GM12878 (cell line): ENCODE measurements around the gene LRFN2. TPM values are rescaled to one million over a fixed set of nuclear protein-coding genes. Genes with fewer than 3 reads are reported as not detected.

Experiments used
- ATAC-seq: fragments of 200-7000 bp; cut with Tn5 transposase; 3 replicates; pipeline ENCODE4 v1.9.1; 2020; ENCODE audit warnings: mild to moderate bottlenecking, moderate library complexity
- BruUV-seq: library from RNA; stranded (reverse); fragments of 400-500 nt; replicated peaks from 2 replicates; lab custom pipeline; 2021; lab: Mats Ljungman, UMichigan
- CTCF ChIA-PET: fragments of 300-600 bp; sonication (Branson Sonifier 250); formaldehyde crosslinking; extraction: SDS; loops from one replicate; lab custom pipeline; 2021; ENCODE audit warnings: inconsistent platforms; lab: Yijun Ruan, JAX
- POLR2A ChIA-PET: fragments of 350-600 bp; formaldehyde crosslinking; extraction: SDS; loops from one replicate; lab custom pipeline; 2021; ENCODE audit warnings: inconsistent platforms; lab: Charles Lee
- RAD21 ChIA-PET: fragments of 300-600 bp; sonication (Branson Sonifier 250); formaldehyde crosslinking; loops from one replicate; lab custom pipeline; 2023; ENCODE audit warnings: antibody characterized with exemption; ENCODE audit not compliant: unreplicated experiment; lab: Charles Lee
- SMC1A ChIA-PET: fragments of 300-600 bp; sonication (Branson Sonifier 250); formaldehyde crosslinking; loops from one replicate; lab custom pipeline; 2023; ENCODE audit not compliant: unreplicated experiment, uncharacterized antibody; lab: Charles Lee
- DNase-seq: peaks from one replicate; pipeline ENCODE4 v3.0.0-alpha.2; 2011; ENCODE audit warnings: low read depth, low spot score
- FAIRE-seq: peaks from 3 replicates; lab custom pipeline; 2011; peaks lifted over from hg19 to GRCh38; lab: Jason Lieb, UNC
- H2AFZ ChIP-seq: 2 replicates; pipeline ENCODE4 v1.6.0; 2011; ENCODE audit warnings: low read depth, low read length, control low read depth; ENCODE audit not compliant: control insufficient read depth
- H3K27ac ChIP-seq: 2 replicates; pipeline ENCODE4 v1.5.1; 2011; ENCODE audit warnings: control low read depth; ENCODE audit not compliant: control insufficient read depth, insufficient read depth
- H3K27me3 ChIP-seq, 2 experiments: replicated peaks in 1 of 2; 2 replicates each; pipeline versions ENCODE4 v1.6.0 to v1.6.1; 2011; ENCODE audit warnings: low read length in 1 of 2; ENCODE audit not compliant: control insufficient read depth in 2 of 2, insufficient read depth in 2 of 2
- H3K36me3 ChIP-seq, 2 experiments: 2 replicates each; pipeline ENCODE4 v1.5.1; 2011; ENCODE audit warnings: low read length in 1 of 2; ENCODE audit not compliant: control insufficient read depth in 2 of 2, insufficient read depth in 2 of 2
- H3K4me1 ChIP-seq: 2 replicates; pipeline ENCODE4 v1.6.1; 2011; ENCODE audit warnings: mild to moderate bottlenecking, low read length, moderate library complexity, mixed read lengths; ENCODE audit not compliant: control insufficient read depth, insufficient read depth
- H3K4me2 ChIP-seq: 2 replicates; pipeline ENCODE4 v1.6.0; 2011; ENCODE audit warnings: control low read depth; ENCODE audit not compliant: control insufficient read depth, insufficient read depth
- H3K4me3 ChIP-seq: fragments of 200-600 bp; sonication (generic); 2 replicates; pipeline ENCODE4 v1.5.1; 2016
- H3K79me2 ChIP-seq: 2 replicates; pipeline ENCODE4 v1.6.0; 2011; ENCODE audit warnings: low read length; ENCODE audit not compliant: control insufficient read depth, insufficient read depth
- H3K9ac ChIP-seq: 2 replicates; pipeline ENCODE4 v1.8.0; 2011; ENCODE audit warnings: low read length, control low read depth, mixed read lengths; ENCODE audit not compliant: control insufficient read depth, insufficient read depth
- H3K9me3 ChIP-seq: replicated peaks from 3 replicates; pipeline ENCODE4 v1.5.1; 2011; ENCODE audit warnings: mild to moderate bottlenecking, low read length; ENCODE audit not compliant: control insufficient read depth, insufficient read depth
- H4K20me1 ChIP-seq: 2 replicates; pipeline ENCODE4 v1.6.0; 2011; ENCODE audit not compliant: control insufficient read depth, insufficient read depth
- CHD2 ChIP-seq: IDR thresholded peaks from 2 replicates; pipeline ENCODE4 v1.6.1; 2011; ENCODE audit warnings: low read depth, low read length, improper control_type of control experiment, borderline replicate concordance
- GATAD2B ChIP-seq: fragments of 450-650 bp; conservative IDR thresholded peaks from 2 replicates; pipeline ENCODE4 v1.6.1; 2017; ENCODE audit warnings: low read depth, mild to moderate bottlenecking, moderate library complexity
- HDAC2 ChIP-seq: fragments of 200-600 bp; sonication (generic); IDR thresholded peaks from 2 replicates; pipeline ENCODE4 v1.6.1; 2017
- HDAC6 ChIP-seq: fragments of 200-600 bp; sonication (generic); IDR thresholded peaks from one replicate; pipeline ENCODE4 v1.8.0; 2017; ENCODE audit warnings: antibody characterized with exemption; ENCODE audit not compliant: unreplicated experiment
- IKZF2 ChIP-seq, 2 experiments: fragments of 450-650 bp; IDR thresholded peaks; 2 replicates each; pipeline ENCODE4 v1.6.1; 2017; ENCODE audit warnings: mild to moderate bottlenecking in 2 of 2, moderate library complexity in 2 of 2
- KDM1A ChIP-seq: fragments of 200-600 bp; sonication (generic); IDR thresholded peaks from 2 replicates; pipeline ENCODE4 v1.6.1; 2016; ENCODE audit warnings: borderline replicate concordance
- MEF2A ChIP-seq: IDR thresholded peaks from 2 replicates; pipeline ENCODE4 v1.6.1; 2011; ENCODE audit warnings: low read depth, mild to moderate bottlenecking, low read length, moderate library complexity; ENCODE audit not compliant: insufficient read depth
- NFYA ChIP-seq: IDR thresholded peaks from 2 replicates; pipeline ENCODE4 v1.6.1; 2011; ENCODE audit warnings: low read depth, mild to moderate bottlenecking, low read length, improper control_type of control experiment, borderline replicate concordance
- RCOR1 ChIP-seq: conservative IDR thresholded peaks from 2 replicates; pipeline ENCODE4 v1.6.1; 2012; ENCODE audit warnings: low read depth, low read length, improper control_type of control experiment
- SRF ChIP-seq, 2 experiments: IDR thresholded peaks; 2 replicates each; pipeline ENCODE4 v1.6.1; 2011; ENCODE audit warnings: low read depth in 2 of 2, low read length in 2 of 2, mild to moderate bottlenecking in 1 of 2, moderate library complexity in 1 of 2
- SUPT20H ChIP-seq: IDR thresholded peaks from 2 replicates; pipeline ENCODE4 v1.6.1; 2011; ENCODE audit warnings: low read depth, mild to moderate bottlenecking, low read length, moderate library complexity, borderline replicate concordance; ENCODE audit not compliant: control insufficient read depth
- TARDBP ChIP-seq: IDR thresholded peaks from 2 replicates; pipeline ENCODE4 v1.6.1; 2016; ENCODE audit warnings: borderline replicate concordance
- ZNF384 ChIP-seq: IDR thresholded peaks from 2 replicates; pipeline ENCODE4 v1.6.1; 2012; ENCODE audit warnings: low read depth, mild to moderate bottlenecking, low read length, improper control_type of control experiment, borderline replicate concordance
- WGBS: methylation state at CpG from one replicate; pipeline ENCODE4 v1.1.6; 2016; ENCODE audit warnings: low lambda C conversion rate; ENCODE audit not compliant: insufficient replicate concordance, insufficient coverage; ENCODE audit errors: missing lambda C conversion rate; 5-methylcytosine and 5-hydroxymethylcytosine counted together
- in situ Hi-C: fragments of 300-500 bp; cut with MboI; formaldehyde crosslinking; loops from 9 replicates; pipeline ENCODE4 v1.14.3; 2018; ENCODE audit warnings: mixed read lengths
- intact Hi-C: fragments of 100-400 bp; cut with micrococcal nuclease; formaldehyde crosslinking; loops from one replicate; pipeline ENCODE4 v1.14.2; 2022; ENCODE audit not compliant: unreplicated experiment
- polyA plus RNA-seq, 11 experiments: library from polyadenylated mRNA; depleted of rRNA in 4 of 11; unstranded in 6 of 11; stranded (reverse) in 5 of 11; fragments of >200 nt; fragmentation: Nextera tagmentation in 4 of 11; fragmentation: Illumina TruSeq in 1 of 11; extraction: Ambion mirVana in 4 of 11; extraction: Trizol in 1 of 11; gene quantifications; 1 replicate in 1 of 11; 2 replicates in 10 of 11; pipeline versions ENCODE4 v1.2.1 to v1.2.3, GENCODE V29; 2011 to 2016; ENCODE audit warnings: inconsistent platforms in 2 of 11, missing spikeins in 2 of 11, low read depth in 1 of 11
- total RNA-seq, 4 experiments: library from RNA; depleted of rRNA in 3 of 4; stranded (reverse); fragments of >200 nt in 3 of 4; fragmentation: Illumina TruSeq in 1 of 4; extraction: Trizol in 1 of 4; gene quantifications; 2 replicates each; pipeline versions ENCODE4 v1.2.1 to v1.2.3, GENCODE V29; 2013 to 2021
- TF ChIP-seq, protein P1 (sequence below): fragments of 450-650 bp; formaldehyde crosslinking; IDR thresholded peaks from 2 replicates; pipeline ENCODE4 v1.4.0; 2022; ENCODE audit warnings: mild to moderate bottlenecking, moderate library complexity
- TF ChIP-seq, protein P2 (sequence below): fragments of 450-650 bp; formaldehyde crosslinking; IDR thresholded peaks from 2 replicates; pipeline ENCODE4 v1.5.0; 2022; ENCODE audit warnings: mild to moderate bottlenecking, missing genetic modification characterization
- TF ChIP-seq, protein P3 (sequence below): IDR thresholded peaks from 2 replicates; pipeline ENCODE4 v1.6.1; 2011; ENCODE audit warnings: mild to moderate bottlenecking, low read depth, low read length, moderate library complexity; ENCODE audit not compliant: insufficient replicate concordance

The LRFN2 gene
- total and polyA plus RNA-seq, 10 of the 15 experiments (the other 5 are each of a cell fraction or from before 2014, with no cell fraction given) = not detected

DNA sequence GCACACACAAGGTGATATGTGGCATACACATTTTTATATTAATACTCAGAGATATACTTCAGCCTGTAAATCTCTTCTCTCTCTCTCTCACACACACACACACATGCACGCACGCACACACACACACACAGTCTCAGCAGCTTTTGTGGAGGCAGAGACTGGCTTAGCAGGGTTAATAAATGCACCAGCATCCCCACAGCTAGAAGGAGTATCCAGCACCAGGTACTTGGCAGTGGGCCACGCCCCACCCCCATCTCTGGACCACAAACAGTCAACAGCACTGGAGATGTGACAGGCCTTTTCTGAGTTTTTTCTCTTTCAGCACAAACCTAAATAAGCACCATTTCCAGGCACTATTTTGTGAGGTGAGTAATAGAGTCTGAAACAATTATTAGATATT, 47.3 kb upstream of the LRFN2 start (continued):
- TF ChIP-seq, protein P1, sequence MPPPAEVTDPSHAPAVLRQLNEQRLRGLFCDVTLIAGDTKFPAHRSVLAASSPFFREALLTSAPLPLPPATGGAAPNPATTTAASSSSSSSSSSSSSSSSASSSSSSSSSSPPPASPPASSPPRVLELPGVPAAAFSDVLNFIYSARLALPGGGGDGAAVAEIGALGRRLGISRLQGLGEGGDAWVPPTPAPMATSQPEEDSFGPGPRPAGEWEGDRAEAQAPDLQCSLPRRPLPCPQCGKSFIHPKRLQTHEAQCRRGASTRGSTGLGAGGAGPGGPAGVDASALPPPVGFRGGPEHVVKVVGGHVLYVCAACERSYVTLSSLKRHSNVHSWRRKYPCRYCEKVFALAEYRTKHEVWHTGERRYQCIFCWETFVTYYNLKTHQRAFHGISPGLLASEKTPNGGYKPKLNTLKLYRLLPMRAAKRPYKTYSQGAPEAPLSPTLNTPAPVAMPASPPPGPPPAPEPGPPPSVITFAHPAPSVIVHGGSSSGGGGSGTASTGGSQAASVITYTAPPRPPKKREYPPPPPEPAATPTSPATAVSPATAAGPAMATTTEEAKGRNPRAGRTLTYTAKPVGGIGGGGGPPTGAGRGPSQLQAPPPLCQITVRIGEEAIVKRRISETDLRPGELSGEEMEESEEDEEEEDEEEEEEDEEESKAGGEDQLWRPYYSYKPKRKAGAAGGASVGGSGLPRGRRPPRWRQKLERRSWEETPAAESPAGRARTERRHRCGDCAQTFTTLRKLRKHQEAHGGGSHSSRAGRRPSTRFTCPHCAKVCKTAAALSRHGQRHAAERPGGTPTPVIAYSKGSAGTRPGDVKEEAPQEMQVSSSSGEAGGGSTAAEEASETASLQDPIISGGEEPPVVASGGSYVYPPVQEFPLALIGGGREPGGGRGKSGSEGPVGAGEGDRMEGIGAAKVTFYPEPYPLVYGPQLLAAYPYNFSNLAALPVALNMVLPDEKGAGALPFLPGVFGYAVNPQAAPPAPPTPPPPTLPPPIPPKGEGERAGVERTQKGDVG (CRISPR knock-in tag) = no peak

DNA sequence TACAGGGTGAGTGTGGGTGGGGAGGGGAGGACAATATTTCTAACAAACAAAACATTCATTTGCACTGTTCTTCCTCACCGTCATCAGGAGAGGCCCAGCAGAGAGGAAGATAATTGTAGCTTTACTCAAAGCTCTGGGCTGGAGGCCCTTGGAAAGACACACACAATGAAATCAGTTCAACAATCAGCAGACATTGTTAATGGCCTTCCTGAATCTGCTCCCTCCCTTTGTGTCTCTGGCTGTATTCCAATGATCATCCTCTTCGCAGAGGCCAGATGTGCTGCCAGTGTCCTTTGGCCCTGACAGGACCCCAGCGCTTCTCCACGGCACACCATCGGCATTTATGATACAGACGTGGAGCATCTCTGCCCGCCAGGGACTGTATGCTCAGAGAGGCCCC, 44.6 kb upstream of the LRFN2 start:
- H4K20me1 ChIP-seq = no peaks in the 10 kb centered on the region
- TF ChIP-seq MEF2A (no peak), HDAC6 (no peak), NFYA (no peak), CHD2 (no peak), HDAC2 (no peak), TARDBP (no peak), GATAD2B (no peak), ZNF384 (no peak), SUPT20H (no peak), IKZF2 (IDR thresholded peaks at IDR 0.05) (no peak), SRF (IDR thresholded peaks at IDR 0.05; ENCODE audit: low read depth in 2 of 2, low read length in 2 of 2) (no peak), RCOR1 (no peak), KDM1A (no peak)
- TF ChIP-seq, protein P2, sequence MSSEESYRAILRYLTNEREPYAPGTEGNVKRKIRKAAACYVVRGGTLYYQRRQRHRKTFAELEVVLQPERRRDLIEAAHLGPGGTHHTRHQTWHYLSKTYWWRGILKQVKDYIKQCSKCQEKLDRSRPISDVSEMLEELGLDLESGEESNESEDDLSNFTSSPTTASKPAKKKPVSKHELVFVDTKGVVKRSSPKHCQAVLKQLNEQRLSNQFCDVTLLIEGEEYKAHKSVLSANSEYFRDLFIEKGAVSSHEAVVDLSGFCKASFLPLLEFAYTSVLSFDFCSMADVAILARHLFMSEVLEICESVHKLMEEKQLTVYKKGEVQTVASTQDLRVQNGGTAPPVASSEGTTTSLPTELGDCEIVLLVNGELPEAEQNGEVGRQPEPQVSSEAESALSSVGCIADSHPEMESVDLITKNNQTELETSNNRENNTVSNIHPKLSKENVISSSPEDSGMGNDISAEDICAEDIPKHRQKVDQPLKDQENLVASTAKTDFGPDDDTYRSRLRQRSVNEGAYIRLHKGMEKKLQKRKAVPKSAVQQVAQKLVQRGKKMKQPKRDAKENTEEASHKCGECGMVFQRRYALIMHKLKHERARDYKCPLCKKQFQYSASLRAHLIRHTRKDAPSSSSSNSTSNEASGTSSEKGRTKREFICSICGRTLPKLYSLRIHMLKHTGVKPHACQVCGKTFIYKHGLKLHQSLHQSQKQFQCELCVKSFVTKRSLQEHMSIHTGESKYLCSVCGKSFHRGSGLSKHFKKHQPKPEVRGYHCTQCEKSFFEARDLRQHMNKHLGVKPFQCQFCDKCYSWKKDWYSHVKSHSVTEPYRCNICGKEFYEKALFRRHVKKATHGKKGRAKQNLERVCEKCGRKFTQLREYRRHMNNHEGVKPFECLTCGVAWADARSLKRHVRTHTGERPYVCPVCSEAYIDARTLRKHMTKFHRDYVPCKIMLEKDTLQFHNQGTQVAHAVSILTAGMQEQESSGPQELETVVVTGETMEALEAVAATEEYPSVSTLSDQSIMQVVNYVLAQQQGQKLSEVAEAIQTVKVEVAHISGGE = no peak
- TF ChIP-seq, protein P3, sequence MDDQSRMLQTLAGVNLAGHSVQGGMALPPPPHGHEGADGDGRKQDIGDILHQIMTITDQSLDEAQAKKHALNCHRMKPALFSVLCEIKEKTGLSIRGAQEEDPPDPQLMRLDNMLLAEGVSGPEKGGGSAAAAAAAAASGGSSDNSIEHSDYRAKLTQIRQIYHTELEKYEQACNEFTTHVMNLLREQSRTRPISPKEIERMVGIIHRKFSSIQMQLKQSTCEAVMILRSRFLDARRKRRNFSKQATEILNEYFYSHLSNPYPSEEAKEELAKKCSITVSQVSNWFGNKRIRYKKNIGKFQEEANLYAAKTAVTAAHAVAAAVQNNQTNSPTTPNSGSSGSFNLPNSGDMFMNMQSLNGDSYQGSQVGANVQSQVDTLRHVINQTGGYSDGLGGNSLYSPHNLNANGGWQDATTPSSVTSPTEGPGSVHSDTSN = no peak
- no peaks in the 10 kb centered on the region for H3K9me3 ChIP-seq
- BruUV-seq = no TSS peak
- no peak for FAIRE-seq
- no peaks in the 10 kb centered on the region for H3K4me1 ChIP-seq
- intact Hi-C loops = no loop called here
- H3K27ac ChIP-seq = no peak overlapping the region
- H2AFZ ChIP-seq = no peak overlapping the region
- WGBS = 38% methylated on average over 7 of the region's 7 CpGs
- CTCF ChIA-PET = no interaction called here
- no peak overlapping the region for H3K4me3 ChIP-seq
- in situ Hi-C loops = no loop called here
- DNase-seq = no peak
- RAD21 ChIA-PET = no interaction called here
- SMC1A ChIA-PET = no interaction called here
- no peak for ATAC-seq
- POLR2A ChIA-PET = no interaction called here
- H3K36me3 ChIP-seq = no peaks in the 10 kb centered on the region
- no peak overlapping the region for H3K9ac ChIP-seq
- no peaks in the 10 kb centered on the region for H3K79me2 ChIP-seq
- H3K4me2 ChIP-seq = no peak overlapping the region
- H3K27me3 ChIP-seq = peaks cover 0 to 1% of the 10 kb centered on the region in 2 experiments; a peak in 3 of 4 replicates
